HG03280 (cell line): Measurements from ENCODE around the gene AIFM3.

Experiments used
- ATAC-seq: cut with Tn5 transposase; IDR thresholded peaks from one replicate; pipeline ENCODE4 v1.9.1; 2021; ENCODE audit warnings: mild to moderate bottlenecking, moderate library complexity; ENCODE audit not compliant: unreplicated experiment

AIFM3 gene

DNA sequence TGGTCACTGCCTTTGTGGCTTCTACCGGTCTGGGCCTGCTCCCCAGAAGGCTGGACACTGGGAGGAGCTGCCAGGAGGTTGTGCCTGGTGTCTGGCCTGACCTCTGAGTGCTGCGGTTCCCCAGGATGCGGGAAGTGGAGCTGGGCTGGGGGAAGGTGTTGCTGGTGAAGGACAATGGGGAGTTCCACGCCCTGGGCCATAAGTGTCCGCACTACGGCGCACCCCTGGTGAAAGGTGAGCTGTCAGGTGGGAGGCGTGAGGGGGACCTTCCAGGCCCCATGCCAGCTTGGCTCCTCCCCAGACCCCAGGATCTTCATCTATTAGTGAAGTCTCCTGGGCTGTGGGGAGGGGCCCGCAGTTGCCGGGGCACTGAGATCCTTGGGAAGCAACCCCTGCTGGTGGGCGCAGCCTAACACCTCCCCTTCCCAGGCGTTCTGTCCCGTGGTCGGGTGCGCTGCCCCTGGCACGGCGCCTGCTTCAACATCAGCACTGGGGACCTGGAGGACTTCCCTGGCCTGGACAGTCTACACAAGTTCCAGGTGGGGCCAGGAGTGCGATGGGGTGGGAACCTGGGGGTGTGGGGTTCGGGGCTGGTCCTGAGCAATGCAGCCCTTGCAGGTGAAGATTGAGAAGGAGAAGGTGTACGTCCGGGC is 6.7 kb downstream of the AIFM3 start:
- ATAC-seq = no peak

DNA sequence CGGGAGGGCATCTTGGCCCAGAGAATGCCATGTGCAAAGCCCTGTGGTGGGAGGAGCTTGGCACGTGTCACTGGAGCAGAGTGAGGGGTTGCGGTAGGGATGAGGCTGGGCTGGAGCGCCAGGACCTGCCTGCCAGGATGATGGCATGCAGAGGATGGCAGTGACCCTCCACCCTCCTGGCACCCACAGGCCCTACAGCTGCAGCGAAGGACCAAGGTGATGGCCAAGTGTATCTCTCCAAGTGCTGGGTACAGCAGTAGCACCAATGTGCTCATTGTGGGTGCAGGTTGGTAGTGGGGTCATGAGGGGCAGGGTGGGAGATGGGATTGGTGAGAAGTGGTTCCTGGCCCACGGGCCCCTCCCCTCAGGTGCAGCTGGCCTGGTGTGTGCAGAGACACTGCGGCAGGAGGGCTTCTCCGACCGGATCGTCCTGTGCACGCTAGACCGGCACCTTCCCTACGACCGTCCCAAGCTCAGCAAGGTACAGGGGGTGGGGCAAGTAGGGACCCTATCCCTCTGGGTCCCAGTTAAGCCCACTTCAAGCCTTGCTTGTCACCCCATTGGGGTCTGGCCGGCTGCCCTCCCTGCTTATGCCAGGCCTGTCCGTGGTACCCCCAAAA is 7.4 kb downstream of the AIFM3 start:
- ATAC-seq = no peak

DNA sequence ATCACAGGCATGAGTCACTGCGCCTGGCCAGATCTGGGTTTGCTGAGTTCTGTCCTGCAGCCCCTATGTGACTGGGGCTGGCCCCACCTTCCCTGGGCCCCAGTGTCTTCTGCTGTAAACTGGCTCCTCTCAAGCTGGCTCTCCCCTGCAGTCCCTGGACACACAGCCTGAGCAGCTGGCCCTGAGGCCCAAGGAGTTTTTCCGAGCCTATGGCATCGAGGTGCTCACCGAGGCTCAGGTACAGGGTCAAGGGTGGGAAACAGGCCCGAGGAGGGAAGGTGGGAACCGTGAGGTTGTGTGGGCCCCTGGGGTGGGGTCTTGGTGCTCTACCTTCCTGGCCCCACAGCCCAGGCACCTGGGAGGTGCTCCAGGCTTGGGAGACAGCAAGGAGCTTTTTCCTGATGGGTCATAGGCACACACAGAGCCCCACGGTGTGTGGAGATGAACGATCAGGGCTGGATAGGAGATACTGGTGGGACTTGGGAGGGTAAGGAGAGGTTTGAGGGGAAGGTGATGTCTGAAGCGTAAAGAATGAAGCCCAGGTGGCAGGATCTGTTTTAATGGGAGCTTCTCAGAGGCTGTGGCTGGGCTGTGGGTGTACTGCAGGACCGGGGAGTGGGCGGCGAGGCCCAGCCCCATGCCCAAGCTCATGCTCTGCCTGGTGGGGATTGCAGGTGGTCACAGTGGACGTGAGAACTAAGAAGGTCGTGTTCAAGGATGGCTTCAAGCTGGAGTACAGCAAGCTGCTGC is 8.7 kb downstream of the AIFM3 start:
- no peak for ATAC-seq

DNA sequence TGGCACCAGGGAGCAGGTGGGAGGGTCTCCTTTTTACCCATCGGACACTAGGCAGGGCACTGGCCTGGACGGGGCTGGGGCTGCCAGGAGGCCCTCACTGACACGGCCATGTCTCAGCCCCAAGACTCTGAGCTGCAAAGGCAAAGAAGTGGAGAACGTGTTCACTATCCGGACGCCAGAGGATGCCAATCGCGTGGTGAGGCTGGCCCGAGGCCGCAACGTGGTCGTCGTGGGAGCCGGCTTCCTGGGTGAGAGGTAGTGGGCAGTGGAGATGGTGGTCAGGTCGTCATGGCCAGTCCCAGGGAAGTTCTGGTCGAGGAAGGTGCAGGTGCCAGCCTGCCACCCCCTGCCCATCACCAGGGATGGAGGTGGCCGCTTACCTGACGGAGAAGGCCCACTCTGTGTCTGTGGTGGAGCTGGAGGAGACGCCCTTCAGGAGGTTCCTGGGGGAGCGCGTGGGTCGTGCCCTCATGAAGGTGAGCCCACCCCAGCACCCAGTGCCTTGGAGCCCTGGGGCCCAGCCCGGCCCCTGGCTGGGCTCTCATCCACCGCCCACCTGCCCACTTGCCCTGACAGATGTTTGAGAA is 9.3 kb downstream of the AIFM3 start:
- no peak for ATAC-seq

DNA sequence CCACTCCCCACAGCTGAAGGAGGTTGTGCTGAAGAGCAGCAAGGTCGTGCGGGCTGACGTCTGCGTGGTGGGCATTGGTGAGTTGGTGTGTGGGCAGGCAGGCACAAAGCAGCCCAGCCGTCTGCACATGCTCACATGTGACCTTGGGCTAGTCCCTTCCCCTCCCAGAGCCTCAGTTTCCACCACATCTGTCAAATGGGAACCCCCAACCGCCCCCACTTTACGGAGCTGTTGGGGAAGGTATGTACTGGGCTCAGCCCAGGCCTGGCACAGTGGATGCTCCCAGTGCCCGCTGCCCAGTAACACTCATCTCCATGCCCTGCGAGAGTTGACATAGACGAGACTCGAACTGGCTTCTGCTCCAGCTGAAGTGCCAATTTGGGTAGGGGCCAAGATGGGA is 10.0 kb downstream of the AIFM3 start:
- ATAC-seq = no peak

DNA sequence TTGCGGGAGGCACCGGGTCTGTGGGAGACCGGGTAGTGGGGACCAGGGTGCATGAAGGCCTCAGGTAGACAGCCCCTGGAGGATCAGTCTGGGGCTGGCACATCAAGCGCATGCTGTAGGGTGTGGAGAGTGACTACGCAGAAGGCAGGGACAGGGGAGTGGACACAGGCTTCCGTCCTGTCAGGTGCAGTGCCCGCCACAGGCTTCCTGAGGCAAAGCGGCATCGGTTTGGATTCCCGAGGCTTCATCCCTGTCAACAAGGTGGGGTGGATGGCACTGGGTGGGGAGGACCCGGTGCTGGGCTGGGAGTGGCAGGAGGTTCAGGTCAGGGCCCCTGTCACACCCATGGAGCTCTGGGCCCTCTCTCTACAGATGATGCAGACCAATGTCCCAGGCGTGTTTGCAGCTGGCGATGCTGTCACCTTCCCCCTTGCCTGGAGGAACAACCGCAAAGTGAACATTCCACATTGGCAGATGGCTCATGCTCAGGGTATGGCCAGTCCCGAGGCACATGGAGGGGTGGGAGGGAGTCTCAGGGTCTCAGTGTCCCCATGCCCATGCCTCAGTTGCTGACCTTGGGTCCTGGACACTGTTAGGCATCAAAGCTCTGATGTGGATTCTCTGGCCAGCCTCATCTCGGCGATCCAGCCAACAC is 10.6 kb downstream of the AIFM3 start:
- no peak for ATAC-seq

DNA sequence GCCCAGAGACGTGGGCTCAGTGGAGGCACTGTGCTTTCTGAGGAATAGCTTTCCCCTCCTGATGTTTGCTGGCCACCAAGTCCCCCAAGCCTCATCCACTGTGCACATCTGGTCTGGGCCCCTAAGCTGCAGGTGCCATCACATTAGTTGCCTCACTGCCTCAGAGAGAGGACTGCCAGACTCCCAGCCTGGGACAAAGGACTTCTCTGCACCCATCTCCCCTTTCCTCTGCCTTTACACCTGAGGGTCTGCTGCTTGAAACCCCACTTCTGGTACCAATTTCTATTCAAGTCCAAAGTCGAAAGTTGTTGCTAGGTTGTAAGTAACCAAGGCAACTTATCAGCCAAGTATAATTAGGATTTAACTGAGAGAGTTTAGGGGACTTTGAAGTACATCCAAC is 11.4 kb downstream of the AIFM3 start:
- ATAC-seq = no peak

DNA sequence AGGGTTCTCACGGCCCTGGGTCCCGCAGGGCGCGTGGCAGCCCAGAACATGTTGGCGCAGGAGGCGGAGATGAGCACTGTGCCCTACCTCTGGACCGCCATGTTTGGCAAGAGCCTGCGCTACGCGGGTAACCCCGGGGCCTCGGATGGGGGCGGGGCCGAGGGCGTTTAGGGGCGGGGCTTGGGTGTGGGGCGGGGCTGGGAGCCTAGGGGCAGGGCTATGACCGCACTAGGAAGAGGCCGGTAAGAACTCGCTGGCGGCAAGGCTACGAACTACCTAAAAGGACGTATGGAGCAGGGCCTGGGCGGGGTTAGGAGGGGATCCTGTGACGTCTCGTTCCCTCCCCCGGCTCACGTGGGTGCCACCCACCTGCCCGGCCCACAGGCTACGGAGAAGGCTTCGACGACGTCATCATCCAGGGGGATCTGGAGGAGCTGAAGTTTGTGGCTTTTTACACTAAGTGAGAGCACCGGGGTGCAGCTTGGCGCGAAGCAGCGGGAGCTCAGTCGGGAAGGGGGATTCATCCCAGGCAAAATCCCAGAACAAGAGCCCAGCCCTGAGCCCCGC is 12.3 kb downstream of the AIFM3 start:
- no peak for ATAC-seq

DNA sequence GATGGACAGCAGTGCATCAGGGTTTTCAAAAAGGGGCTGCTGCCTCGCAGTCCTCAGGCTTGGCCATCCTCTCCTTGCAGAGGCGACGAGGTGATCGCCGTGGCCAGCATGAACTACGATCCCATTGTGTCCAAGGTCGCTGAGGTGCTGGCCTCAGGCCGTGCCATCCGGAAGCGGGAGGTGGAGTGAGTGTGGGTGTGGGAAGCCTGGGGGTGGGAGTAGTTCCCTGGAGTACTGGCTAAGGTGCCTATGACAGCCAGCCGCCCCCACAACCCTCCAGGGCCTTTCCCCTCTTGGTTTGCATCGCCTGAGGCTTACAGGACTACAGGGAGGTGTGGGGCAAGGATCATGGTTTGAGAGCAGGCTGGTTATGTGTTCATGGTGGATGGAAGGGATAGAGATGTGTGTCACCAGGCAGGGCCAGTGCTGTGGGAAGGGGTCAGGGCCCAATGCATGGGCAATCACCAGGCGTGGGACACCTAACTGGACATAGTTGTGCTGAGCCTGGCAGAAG is 12.9 kb downstream of the AIFM3 start:
- ATAC-seq = no peak

DNA sequence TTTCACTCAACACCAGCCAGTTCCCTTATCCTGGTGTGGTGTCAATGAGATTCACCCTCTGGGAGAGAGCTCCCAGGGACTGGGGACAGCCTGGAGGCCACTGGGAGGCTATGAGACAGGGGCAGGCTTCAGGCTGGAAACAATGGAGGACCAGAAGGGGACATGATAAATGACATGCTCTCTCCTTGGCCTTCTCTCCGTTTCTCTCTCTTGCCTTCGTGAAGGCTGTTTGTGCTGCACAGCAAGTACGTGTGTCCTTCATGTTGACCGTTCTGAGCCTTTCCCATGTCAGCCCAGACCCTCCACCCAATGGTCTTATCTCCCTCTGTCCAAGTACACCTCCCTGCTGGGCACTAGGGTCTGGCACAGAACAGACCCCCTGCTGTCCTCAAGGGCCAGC is 13.5 kb downstream of the AIFM3 start:
- ATAC-seq = no peak

DNA sequence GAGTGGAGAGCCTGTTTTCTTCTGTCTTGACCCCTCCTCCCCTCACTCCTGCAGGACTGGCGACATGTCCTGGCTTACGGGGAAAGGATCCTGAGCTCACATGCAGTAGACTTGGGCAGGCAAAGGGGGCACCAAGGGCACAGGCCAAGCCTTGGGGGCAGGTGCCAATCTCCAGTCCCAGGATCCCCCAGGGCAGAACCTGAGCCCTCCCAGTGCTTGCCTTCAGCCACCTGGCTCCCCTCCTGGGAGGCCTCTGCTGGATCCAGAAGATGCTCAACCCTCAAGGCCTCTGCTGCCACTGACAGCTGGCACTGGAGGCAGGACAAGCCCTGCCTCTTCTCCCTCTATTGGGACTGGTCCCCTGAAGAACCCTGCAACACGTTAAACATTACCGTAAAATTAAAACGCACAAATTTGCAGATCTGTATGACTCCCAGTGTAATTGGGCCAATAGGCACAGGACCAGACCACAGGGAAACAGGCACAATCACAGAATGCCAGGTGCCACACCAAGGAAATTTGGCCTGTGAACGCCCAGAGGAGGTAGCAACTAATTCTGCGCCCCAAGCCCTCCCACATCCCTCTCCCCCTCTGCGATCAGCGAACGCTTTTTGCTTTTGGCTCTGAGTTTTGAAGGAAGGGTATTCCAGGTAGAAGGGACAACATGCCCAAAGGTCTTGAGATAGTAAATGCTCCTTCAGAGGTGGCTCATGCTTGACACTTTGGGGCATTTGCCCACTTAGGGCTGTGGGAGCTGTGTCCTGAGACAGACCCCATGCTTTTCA is 14.1 kb downstream of the AIFM3 start:
- ATAC-seq = no peak

DNA sequence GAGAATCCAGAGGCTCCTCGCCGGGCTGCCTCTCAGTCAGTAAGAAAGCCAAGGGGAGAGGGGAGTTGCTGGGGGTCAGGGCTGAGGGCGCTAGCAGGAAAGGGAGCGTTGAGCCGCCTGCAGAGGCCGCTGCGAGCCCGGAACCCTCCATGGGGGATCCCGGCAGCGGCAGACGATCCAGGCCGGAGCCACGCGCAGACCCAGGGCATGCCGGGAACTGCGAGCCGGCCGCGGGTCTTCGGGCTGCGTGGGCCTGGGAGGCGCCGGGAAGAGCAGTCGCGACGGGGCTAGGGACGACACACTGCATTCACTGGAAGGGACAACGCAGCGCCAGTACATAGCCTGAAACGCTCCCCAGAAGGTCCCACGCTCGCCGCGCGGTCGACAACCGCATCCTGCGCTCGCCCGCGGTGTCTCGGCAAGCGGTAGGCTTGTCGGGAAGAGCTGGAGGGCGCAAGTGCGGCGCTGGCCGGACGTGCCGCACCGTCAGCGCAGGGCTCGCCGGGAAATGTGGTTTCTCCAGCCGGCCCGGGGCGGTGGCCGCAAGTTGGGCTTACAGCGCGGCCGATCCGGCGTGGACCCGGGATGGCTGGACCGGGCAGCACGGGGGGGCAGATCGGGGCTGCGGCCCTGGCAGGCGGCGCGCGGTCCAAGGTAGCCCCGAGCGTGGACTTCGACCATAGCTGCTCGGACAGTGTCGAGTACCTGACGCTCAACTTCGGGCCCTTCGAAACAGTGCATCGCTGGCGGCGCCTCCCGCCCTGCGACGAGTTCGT is 14.9 kb downstream of the AIFM3 start, which contains the start of gene LZTR1:
Gene LZTR1, plus strand, starts transcription at position 511 of the 776 bp plus-strand sequence. Its CDS starts 75 bp downstream, at position 586.
- peak; percentile 87 for ATAC-seq

DNA sequence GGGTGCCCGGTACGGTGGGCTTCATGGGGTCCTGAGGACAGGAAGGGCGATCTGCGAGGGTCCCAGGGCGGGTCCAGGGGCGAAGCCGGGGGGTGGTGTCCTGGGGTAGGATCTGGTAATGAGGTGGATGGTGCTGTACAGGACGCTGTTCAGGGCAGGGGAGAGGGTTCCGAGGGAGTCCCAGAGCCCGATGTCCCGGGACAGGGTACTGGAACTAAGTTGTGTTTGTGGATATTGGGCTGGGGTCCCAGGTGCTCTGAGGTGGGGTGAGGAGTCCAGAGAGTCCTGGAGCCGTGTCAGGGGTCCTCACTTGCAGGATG is 15.5 kb downstream of the AIFM3 start:
- ATAC-seq = no peak

DNA sequence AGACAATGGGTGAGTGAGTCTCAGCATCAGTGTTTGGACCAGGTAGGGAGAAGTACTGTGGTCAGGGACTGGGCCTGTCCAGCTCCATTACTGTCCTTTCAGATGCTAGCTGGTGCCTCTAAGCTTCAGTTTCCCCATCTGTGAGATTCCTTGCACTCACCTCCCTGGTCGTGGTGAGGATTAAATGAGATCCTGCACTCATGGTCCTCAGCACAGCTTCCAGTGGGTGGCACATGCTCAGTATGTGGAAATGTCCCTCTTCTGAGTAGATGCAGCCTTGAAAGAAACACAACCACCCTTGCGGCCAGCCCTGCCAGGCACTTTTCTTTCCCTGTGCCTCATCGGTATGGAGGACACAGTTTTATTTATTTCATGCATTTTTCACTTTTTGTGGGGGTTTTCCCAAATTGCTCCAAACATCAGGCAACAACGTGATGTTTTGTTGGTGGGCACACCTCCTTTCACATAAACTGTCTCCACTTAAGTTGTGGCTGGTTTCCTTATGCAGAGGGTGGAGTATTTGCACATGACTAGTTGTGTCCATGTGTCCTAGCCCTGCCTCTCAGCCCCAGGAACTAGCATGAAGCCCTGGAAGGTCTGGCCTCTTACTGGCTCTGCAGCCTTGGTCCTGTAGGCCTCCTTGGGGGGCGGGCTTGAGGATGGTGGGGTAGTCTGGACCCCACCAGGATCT is 16.2 kb downstream of the AIFM3 start:
- no peak for ATAC-seq

DNA sequence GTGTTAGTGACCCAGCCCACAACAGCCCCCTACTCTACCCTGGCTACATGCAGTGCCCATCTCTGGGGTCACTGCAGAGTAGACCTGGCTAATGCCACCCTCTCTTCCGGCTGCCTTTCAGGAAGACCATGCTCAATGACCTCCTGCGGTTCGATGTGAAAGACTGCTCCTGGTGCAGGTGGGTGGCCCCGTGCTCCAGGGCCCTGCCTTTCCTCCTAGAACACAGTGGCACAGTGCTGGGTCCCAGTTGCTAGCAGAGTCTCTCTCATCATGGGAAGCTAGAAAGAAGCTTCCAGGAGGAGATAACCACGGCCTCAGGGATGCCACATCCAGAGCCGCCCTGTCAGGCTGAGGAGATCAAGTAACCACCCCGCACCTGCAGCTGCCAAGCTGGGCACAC is 18.7 kb downstream of the AIFM3 start:
- no peak for ATAC-seq

DNA sequence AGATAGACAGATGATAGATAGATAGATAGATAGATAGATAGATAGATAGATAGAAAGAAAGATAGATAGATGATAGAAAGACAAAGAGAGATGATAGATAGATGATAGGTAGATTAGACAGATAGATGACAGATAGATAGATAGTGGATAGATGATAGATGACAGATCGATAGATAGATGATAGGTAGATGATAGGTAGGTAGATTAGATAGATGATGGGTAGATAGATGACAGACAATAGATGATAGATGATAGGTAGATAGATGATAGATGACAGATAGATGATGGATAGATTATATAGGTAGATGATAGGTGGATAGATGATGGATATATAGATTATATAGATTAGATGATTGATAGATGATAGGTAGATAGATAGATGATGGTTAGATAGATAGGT is 19.3 kb downstream of the AIFM3 start:
- ATAC-seq = no peak

DNA sequence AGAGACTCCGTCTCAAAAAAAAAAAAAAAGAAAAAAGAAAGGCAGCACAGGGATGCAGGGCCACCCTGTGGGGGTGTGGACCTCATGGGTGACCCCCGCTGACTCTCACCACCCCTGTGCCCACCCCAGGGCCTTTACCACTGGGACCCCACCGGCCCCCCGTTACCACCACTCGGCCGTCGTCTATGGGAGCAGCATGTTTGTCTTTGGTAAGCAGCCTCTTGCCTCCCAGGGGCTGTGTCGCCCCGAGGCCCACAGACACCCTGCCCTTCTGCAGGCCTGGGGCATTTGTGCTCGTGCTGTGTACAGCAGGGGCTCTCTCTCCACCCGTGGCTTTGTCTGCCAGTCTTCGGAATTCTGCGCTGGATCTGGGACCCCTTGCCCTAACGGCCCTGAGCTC is 20.3 kb downstream of the AIFM3 start:
- no peak for ATAC-seq

DNA sequence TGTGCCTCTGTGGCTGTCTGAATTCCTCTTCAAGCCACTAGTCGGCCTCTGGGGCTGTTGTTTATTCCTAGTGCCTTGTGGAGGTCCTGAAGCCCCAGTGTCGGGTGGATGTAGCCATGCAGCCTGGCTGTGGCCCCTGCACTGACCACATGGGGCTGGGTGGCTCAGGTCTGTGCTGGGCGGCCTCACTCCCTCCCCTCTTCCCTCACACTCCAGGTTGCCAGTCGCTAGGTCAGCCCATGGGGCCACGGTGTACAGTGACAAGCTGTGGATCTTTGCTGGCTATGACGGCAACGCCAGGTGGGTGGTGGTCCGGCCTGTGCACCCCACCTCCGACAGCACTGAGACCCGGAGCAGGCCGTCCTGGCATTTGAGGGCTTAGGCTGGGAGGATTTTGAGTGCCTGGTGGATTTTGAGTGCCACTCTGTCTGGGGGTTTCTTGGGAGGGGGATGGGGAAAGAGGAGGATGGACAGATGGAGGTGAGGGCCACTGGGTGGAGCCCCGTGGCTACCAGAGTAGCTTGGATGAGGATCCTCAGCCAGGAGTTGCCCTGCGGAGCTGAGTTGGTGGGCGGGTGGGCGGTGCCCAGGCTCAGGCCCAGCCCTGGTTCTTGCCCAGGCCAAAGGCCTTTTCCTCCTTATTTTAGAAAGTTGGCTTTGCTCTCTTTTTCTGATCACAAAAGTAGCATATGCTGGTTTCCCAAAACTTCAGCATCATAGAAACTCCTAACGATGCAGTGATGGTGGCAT is 21.7 kb downstream of the AIFM3 start:
- no peak for ATAC-seq
